NCI-H128 (cell line): ENCODE measurements around the gene YLPM1.

ENCODE experiments used
- DNase-seq: peaks from one replicate; lab custom pipeline; 2025; ENCODE audit not compliant: unreplicated experiment; lab: John Stamatoyannopoulos, UW

The YLPM1 gene

GRCh38 chr14:74836251-74836960 lies 73.3 kb downstream of the YLPM1 start:
- DNase-seq, result no peak

- no peak for DNase-seq
Observed at GRCh38 chr14:74838166-74838565, 75.0 kb downstream of the YLPM1 start.

- no peak for DNase-seq
Observed at GRCh38 chr14:74840603-74841030, 77.5 kb downstream of the YLPM1 start.

- no peak for DNase-seq
Observed at GRCh38 chr14:74841230-74842207, 78.4 kb downstream of the YLPM1 start.

GRCh38 chr14:74843653-74844052 lies 80.5 kb downstream of the YLPM1 start:
- DNase-seq, result no peak

GRCh38 chr14:74846168-74846567 lies 83.1 kb downstream of the YLPM1 start:
- no peak for DNase-seq

- DNase-seq, result no peak
Observed at GRCh38 chr14:74846968-74847665, 84.0 kb downstream of the YLPM1 start.

- DNase-seq, result no peak
Observed at GRCh38 chr14:74848768-74849167, 85.7 kb downstream of the YLPM1 start.

- DNase-seq, result no peak
Observed at GRCh38 chr14:74852922-74853530, 89.9 kb downstream of the YLPM1 start.

GRCh38 chr14:74853581-74853980 lies 90.5 kb downstream of the YLPM1 start:
- DNase-seq, result no peak

- no peak for DNase-seq
Observed at GRCh38 chr14:74855021-74855420, 91.9 kb downstream of the YLPM1 start.

GRCh38 chr14:74855945-74856344 lies 92.8 kb downstream of the YLPM1 start:
- no peak for DNase-seq

- DNase-seq, result no peak
Observed at GRCh38 chr14:74856366-74856765, 93.2 kb downstream of the YLPM1 start.

GRCh38 chr14:74858022-74858421 lies 94.9 kb downstream of the YLPM1 start:
- DNase-seq, result no peak

GRCh38 chr14:74859757-74860552 lies 96.8 kb downstream of the YLPM1 start:
- no peak for DNase-seq

GRCh38 chr14:74860899-74861733 lies 98.0 kb downstream of the YLPM1 start:
- DNase-seq, result peak; percentile 71

GRCh38 chr14:74861734-74862090 lies 98.6 kb downstream of the YLPM1 start:
- DNase-seq, result no peak

- DNase-seq, result no peak
Observed at GRCh38 chr14:74863274-74863673, 100.2 kb downstream of the YLPM1 start.

- no peak for DNase-seq
Observed at GRCh38 chr14:74864198-74864597, 101.1 kb downstream of the YLPM1 start.
